Activated T-helper 9 cell treated with anti-CD3 and anti-CD28 coated beads, Interleukin-2, amount 50 U/mL, for 16 hours (primary cell): ENCODE data around the gene ENO2.

Experiments used
- DNase-seq: peaks from one replicate; pipeline ENCODE4 v3.0.0-alpha.2; 2020; ENCODE audit warnings: low read depth

The ENO2 gene

DNA sequence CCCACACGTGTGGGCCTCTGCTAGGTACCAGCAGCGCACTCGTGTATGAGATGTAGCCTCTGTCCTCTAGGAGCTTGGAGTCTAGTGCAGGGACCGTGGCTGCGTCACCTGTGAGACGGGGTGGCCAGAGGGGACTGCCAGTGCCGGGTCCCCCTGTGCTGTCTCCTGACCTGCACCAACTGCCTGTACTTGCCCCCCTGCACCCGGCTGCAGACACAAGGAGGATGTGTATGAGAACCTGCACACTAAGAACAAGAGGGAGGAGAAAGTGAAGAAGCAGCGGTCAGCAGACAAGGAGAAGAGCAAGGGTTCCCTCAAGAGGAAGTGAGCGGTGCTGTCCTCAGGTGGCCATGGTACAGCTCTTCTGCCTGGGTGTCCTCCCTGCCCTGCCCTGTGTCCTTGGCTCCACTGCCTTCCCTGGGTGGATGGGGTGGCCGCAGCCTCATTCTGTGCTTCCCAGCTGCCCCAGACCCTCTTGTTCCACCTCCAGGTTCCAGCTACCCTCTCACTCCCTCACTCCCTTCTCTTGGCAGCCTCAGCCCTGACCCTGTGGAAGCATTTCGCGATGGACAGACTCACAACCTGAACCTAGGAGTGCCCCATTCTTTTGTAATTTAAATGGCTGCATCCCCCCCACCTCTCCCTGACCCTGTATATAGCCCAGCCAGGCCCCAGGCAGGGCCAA lies 46.4 kb downstream of the ENO2 start:
- no peak for DNase-seq

DNA sequence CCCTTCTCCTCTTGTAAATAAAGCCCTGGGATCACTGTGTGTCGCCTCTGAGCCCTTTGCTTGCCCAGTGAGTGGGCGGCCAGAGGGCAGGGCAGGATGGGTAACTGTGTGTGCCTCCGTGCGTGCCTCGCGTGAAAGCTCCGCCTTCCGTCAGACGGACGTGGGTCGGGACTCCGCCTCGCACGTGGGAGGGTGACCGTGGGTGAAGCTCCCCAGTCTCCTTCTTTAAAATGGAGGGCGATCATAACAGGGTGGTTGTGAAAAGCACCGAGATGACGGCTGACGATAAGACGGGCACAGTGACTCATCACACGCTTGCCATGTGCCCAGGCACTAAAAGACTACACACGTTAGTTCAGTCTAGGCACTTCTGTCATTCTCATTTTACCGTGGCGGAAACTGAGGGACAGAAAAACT lies 46.9 kb downstream of the ENO2 start:
- peak; percentile 93 for DNase-seq

DNA sequence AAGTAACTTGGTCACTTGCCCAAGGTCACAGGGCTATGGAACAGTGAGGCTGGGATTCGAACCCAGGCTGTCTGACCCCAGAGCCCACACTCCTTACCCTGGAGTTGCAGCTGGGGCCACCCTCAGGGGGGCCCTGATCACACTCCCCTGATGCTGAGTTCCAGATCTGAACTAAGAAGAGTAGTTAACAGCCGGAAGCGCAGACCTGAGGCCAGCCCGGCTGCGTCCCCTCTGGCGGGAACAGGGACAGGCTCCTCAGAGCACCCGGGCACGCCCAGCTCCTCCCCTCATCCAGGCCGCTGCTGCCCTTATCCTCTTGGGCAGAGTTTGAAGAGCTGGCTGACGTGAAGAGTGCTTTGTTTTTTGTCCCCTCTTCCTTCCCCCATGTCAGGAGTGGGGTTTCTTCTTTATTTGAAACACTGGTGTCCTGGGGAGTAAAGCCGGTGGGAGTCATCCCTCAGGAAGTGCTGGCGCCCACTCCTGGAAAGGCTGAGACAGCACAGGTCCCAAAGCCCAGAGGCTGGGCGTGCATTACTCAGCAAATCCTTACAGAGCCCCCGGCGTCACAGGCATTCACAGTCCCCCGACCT lies 47.4 kb downstream of the ENO2 start:
- DNase-seq: peak; percentile 48

DNA sequence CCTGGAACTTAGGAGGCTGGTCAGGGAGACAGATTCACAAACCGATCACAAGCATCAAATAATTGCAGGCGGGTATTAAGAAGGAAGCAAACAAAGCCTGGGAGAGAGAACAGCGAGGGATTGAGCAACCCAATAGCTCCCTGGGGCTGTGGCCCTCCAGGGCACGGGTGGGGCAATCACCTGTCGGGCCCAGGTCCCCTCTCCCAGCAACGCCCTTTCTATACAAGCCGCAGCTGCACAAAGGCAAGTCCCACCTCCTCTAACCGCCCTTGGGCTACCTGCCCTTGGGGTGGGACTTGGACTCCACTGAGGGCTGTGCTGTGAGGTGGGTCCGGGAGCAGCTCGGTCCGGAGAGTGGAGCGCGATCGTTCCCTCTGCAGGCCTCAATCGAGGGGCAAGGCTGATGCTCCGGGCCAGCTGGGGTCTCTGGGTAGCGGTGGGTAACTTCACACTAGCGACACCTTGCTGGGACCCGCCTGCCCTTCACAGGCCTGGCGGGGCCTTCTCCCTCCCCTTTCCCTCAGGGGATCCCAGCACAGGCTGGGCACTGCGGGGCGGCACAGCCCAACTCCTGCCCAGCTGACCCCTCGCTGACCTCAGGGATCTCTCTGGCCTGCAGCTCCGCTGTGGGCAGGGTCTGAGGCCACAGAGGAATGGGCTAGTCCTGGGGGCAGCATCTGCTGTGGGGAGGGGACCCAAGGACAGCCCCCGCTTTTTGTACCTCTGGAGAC lies 48.1 kb downstream of the ENO2 start:
- no peak for DNase-seq

DNA sequence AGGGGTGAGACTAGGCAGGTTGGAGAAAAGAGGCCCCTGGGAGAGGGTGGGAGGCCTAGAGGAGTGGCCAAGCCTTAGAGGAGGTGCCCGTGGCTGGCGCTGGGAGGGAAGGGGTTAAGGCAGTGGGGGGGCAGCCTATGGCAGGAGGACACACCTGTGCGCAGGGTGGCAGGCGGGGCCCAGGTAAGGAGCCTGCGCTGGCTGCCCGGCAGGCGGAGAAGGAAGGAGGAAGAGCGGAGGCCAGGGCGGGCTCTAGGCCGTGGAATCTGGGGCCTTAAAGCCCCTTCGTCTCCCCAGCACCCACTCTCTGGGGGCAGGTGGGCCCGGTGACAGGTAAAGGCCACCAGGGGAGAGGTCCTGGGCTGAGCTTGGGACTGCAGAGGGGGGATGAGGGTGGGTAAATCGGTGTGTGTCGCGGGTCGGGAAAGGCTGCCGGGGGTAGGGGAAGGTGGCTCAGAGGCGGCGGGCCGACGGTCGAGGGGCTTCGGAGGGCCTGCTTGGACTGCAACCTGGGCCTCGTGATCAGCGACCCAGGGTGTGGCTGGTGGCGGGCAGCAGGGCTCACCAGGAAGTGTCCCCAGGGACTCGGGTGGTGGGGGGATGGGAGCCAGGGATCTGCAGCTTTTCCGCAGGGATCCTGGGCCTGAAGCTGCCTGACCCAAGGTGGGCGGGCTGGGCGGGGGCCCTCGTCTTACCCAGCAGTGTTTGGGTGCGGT lies 48.8 kb downstream of the ENO2 start:
- DNase-seq: no peak

DNA sequence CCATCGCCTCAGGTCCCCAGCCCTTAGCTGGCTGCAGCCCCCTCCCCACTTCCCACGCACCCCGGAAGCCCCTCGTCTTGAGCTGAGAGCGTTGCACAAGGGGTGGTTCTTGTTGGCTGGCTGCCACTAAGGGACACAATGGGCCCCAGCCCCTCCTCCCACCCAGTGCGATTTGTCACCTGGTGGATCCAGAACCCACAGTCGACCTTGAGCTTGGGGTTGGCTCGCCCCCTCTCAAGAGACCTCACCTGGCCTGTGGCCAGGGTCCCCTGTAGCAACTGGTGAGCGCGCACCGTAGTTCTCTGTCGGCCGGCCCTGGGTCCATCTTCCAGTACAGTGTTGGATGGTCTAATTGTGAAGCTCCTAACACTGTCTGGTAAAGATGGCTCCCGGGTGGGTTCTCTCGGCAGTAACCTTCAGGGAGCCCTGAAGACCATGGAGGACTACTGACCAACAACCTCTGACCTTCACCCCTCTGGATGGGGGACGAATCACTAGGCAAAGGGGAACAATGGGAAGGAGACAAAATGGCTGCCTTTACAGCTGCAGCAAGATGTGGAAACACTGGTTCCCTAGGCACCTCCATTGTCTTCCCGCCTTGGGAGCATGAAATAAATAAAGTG lies 49.5 kb downstream of the ENO2 start:
- no peak for DNase-seq

DNA sequence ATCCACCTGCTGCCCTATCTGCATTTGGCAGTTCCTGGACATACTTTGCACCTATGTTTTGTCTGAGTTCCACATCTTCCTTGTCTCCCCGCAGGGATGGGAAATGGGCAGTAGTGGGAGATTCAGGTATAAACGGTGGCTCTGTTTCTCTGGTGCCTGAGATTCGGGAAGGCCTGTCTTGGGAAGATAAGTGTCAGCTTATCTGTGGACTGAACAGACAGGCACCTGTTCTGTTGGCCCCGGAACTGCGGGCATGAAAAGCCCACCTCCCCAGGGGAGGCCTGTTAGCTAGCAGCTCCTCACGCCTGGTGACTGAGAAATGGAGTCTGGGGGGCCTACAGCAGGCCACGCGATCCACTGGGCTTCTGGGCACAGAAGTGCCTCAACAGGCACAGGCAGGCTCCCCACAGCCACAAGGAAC lies 50.2 kb downstream of the ENO2 start:
- no peak for DNase-seq

DNA sequence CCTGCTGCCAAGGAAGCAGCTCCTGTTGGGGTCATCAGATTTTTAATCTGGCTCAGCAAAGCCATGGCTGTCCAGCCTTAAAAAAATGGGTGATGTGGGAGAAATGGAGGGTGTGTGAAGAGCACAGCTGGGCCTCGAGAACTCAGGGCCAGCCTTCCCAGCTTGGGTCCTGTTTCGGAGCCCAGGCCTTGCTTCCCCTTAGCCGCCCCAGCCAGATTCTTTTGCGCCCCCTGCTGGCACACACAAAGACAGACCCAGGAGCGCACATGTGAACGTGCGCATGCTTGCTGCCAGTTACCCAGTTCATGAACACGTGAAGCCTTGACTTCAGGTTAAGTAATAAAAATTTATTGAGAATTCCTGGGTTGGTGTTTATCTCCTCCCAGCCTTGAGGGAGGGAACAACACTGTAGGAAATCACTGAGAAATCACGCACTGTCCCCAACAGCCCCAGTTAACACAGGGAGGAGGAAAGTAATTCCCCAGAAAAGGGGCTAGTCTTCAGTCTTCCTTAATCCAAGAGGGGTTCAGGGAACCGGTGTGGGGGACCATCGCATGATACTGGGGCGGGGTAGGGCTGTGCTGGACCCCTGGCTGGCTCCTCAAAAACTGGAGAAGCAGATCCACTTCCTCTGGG lies 50.8 kb downstream of the ENO2 start:
- DNase-seq: peak; percentile 75

DNA sequence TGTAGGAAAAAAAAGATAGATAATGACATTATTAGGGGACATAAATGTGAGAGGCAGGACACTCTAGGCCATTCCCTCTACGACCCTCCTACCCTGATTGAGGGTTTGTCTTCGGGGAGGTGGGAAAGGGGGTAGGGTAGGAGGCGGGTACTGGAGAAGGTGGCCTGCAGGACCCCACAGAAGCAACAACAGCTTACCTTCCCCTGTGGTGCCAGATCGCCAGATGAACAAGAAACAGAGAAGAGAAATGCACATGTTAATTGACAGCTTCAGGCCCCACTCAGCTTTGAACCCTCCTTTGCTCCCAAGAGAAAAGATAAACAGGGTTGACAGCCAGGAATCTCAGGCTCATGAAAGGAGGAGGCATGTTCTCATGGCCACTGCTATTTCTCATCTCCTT lies 51.3 kb downstream of the ENO2 start:
- DNase-seq: no peak

DNA sequence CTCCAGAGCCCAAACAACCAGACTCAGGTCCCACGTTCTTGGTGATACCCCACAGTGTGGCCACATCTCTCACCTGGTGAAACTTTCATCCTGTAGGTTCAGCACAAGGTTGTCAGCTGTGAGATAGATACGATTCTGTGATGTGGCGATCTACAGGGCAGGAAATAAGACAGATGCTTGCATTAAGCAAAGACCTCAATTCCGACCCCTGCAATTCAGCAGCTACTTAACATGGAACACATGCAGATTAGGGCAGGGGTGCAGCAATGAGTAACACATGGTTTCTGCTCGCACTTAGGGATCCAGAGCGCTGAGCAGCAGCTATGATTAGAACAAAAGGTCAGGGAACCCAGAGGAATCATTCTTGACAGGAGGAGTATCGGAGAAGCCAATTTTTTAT lies 52.0 kb downstream of the ENO2 start:
- DNase-seq: no peak

DNA sequence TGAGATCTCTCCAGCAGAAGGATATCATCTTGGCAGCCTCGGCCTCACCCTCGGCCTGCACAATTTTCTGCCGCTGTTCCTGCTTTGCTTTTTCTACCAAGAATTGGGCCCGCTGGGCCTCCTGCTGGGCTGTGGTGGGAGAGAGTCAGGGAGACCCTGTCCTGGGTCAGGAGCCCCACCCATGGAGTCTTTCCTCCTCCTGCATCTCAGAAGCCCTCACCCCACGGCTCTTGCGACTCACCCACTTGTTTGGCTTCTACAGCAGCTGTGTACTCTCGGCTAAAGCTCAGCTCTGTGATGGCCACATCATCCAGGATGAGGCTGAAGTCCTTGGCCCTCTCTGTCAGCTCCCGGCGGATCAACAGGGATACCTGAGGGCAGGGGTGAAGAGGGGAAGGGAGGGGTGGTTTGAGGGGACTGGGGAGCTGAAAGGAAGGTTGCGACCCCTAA lies 53.3 kb downstream of the ENO2 start:
- DNase-seq: no peak

DNA sequence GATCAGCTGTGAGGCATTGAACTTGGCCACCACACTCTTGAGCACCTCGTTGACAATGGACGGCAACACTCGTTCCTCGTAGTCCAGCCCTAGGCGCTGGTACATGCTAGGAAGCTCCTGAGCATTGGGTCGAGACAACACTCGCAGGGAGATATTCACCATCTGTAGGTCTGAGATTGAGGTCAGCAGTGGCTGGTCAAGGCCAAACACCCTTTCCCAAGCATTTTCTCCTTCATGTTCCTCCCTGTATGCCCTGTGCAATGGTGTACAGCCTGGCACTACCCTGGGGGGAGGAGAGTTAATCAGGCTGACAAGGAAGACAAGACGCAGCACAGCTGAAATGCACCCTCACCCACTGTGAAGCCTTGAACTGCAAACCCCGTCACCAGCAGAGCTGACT lies 54.0 kb downstream of the ENO2 start:
- DNase-seq: no peak

DNA sequence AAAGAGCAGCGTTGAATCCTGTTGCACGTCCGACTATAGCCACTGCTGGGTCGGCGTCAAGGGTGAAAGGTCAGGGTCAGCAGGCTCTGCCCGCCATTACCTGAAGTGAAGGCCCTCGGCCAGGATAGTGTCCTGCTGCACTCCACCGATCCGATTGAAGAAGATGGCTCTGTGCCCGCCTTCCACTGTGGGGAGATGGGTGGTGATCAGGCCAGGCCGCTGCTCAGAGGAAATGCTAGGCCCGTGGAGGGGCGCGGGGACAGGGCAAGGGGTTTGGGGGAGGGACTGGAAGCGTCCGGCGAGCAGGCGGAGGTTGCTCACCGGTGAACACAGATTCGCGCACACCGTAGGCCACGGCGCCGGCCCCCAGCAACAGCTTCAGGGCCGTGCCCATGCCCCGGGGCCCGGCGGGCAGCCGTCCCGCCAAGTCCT lies 55.7 kb downstream of the ENO2 start:
- DNase-seq: no peak
